Measurements from ENCODE around the gene TIMM9.
A peak's percentile ranks its signal among the peaks of the same experiment; 100 is the strongest.
"Not testable (repeated sequence)": the region's sequence is repeated elsewhere in the genome, so short reads cannot be mapped to it uniquely, and the experiment has no call there.

The TIMM9 gene

GRCh38 chr14:58397156-58397555 is 30.2 kb downstream of the TIMM9 start:
- DNase-seq = no peak

DNA sequence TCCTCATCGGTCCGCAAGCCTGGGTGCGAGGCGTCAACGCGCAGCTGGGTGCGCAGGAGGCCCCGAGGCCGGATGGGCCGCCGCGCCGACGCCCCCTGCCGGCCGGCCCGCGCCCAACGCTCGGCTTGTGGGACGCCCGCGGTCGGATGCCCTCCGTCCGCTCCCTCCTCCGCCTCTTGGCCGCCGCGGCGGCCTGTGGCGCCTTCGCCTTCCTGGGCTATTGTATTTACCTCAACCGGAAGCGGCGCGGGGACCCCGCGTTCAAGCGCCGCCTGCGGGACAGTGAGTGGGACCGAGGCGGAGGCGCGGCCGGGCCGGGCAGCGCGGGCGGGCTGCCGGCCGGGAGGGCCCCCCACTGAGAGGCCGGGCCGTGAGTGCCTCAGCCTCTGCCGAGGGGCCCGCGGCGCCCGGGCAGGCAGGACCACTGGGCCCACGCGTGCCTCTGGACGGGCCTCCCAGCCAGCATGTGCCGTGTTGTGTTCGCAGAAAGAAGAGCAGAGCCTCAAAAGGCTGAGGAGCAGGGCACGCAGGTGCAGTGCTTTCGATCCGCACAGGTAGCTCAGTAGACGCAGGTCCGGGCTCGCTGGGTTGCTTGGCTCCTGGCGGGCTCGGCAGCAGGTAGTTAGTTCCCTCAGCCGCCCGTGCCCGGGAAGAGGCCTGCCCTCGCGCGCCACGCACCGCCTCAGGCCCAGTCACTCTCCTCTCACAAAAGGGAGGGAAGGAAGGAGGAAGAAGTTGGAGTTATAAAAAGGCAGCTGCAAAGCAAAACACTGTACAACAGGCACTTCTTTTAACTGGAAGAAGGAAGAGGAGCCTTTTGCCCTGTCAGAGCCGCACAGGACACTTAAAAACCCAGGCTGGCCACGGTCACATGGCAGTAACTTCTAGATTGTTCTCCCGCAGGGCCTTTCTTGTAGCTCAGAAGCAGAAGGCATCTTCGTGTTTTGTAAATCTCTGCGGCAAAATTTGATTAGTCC is 31.2 kb downstream of the TIMM9 start, which contains the start of gene TOMM20L:
Gene TOMM20L (plus strand): TSS at position 119 of the 977 bp plus-strand sequence. CDS start 28 bp downstream, at position 147.
- DNase-seq = peak; percentile 76

DNA sequence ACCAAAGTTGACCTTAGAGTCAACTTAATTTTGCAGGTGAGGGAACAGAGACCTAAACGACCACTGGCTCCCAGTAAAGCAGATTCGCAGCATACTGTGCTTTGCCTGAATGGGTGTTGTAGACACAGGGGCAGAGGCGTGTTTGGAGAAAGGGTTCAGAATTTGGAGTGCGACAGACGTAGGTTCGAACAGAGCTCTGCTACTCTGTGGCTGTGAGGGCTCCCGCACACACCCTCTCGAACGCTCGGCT is 31.8 kb downstream of the TIMM9 start:
- DNase-seq = no peak

DNA sequence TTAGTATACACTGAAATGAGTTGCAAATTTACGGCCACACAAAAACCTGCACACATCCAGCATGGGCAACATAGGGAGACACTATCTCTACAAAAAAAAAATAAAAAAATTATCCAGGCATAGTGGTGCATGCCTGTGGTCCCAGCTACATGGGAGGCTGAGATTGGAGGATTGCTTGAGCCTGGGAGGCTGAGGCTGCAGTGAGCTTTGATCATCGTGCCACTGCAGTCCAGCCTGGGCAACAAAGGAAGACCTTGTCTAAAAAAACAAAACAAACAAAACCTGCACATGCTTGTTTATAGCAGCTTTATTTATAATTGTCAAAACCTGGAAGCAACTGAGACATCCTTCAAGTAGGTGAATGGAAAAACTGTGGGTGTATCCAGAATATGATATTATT is 36.5 kb downstream of the TIMM9 start:
- DNase-seq = no peak

GRCh38 chr14:58376791-58377190 is 50.5 kb downstream of the TIMM9 start:
- no peak for DNase-seq

DNA sequence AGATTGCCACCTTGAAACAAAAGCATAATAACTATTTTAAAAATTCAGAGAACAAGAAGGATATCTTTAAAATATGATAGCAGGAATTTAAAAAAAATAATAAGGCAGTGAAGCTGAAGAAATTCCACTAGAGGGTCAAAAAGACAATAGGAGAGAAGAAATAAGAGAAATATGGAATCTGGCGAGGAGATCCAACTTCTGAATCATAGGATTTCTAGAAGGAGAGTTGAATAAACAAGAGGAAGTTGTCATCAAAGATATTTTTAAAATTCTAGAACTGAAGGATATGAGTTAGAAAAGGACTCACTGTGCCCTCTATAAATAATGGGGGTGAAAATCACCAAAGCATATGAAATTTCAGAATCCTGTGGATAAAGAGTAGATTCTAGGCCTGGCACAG is 58.4 kb downstream of the TIMM9 start:
- no peak for DNase-seq

GRCh38 chr14:58367296-58367695 is 60.0 kb downstream of the TIMM9 start:
- no peak for DNase-seq

DNA sequence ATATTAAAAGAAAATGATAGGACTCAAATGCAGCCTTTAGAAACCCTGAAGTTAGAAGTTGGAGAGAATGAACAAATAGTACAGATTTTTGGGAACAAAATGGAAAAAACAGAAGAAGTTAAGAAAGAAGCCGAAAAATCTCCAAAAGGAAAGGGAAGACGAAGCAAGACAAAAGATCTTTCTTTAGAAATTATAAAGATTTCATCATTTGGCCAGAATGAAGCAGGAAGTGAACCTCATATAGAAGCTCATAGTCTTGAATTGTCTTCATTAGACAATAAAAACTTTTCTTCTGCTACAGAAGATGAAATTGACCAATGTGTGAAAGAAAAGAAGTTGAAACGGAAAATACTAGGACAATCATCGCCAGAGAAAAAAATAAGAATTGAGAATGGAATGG is 63.0 kb downstream of the TIMM9 start:
- no peak for DNase-seq

DNA sequence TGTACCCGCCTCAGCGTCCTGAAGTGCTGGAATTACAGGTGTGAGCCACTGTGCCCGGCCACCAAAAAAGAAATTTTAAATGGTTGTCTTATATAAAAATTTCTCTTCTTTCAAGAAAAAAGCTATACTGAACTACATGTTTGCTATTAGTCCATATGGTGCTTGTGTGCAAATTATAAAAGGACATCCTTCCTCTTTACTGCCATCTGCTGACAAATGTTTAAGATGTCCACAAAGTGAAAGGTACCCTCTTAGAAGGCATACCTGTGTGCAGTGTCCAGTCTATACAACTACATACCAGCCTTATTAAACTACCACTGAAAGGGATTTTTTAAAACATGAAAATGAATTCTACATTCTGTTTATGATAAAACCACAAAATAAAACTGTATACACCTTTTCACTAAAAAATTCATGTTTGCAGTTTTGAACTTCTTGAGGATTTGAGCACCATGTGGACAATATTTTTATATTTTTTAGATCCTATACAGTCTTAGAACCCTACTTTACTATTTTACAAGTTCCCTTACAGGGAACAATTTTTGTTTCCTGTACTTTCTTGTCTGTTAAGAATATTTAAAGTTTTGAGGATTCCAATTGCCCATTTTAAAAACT is 64.4 kb downstream of the TIMM9 start:
- peak; percentile 41 for DNase-seq

GRCh38 chr14:58362272-58362671 is 65.1 kb downstream of the TIMM9 start:
- DNase-seq = not testable (repeated sequence)

Measured in OCI-M1 (cell line).